ENCODE data around the gene WDR93. TPM values are rescaled to one million over a fixed set of nuclear protein-coding genes. Genes with fewer than 3 reads are reported as not detected.

The WDR93 gene
- total RNA-seq, 2 experiments from 2014 or later = not detected

GRCh38 chr15:89732451-89733172 is 42.0 kb downstream of the WDR93 start:
- H3K9me3 Mint-ChIP-seq = no peaks in the 10 kb centered on the region
- DNase-seq (no peak), ATAC-seq (no peak)
- TF ChIP-seq CTCF (IDR thresholded peaks at IDR 0.05) = no peak
- ChIA-PET POLR2A (no interaction called here), CTCF (interaction anchor here (2.4 to 2.8 kb wide), 3 partner anchors 8 to 142 kb away, joined by 6 to 14 read pairs (median 11); no protein-coding TSS in a partner anchor)
- no peaks in the 10 kb centered on the region for H3K36me3 Mint-ChIP-seq (ENCODE audit: low read depth)
- intact Hi-C loops (cut with micrococcal nuclease) = no loop called here
- peaks cover 5% of the 10 kb centered on the region for H3K27me3 Mint-ChIP-seq
- H3K27ac Mint-ChIP-seq = no peak overlapping the region
- H3K4me1 Mint-ChIP-seq (ENCODE audit: low read depth) = no peaks in the 10 kb centered on the region
- H3K4me3 Mint-ChIP-seq = no peak overlapping the region

GRCh38 chr15:89735773-89736172 is 45.2 kb downstream of the WDR93 start:
- ChIA-PET CTCF (no interaction called here), POLR2A (no interaction called here)
- ATAC-seq (no peak), DNase-seq (no peak)
- no peak overlapping the region for H3K4me3 Mint-ChIP-seq
- H3K27ac Mint-ChIP-seq = no peak overlapping the region
- H3K36me3 Mint-ChIP-seq (ENCODE audit: low read depth) = no peaks in the 10 kb centered on the region
- intact Hi-C loops (cut with micrococcal nuclease) = no loop called here
- peaks cover 5% of the 10 kb centered on the region for H3K27me3 Mint-ChIP-seq
- H3K9me3 Mint-ChIP-seq = no peaks in the 10 kb centered on the region
- TF ChIP-seq CTCF (IDR thresholded peaks at IDR 0.05) = no peak
- no peaks in the 10 kb centered on the region for H3K4me1 Mint-ChIP-seq (ENCODE audit: low read depth)

GRCh38 chr15:89740137-89740536 is 49.5 kb downstream of the WDR93 start:
- DNase-seq (peak; percentile 68), ATAC-seq (peak; percentile 95)
- TF ChIP-seq CTCF (IDR thresholded peaks at IDR 0.05) = peak; percentile 83
- no peaks in the 10 kb centered on the region for H3K9me3 Mint-ChIP-seq
- ChIA-PET POLR2A (interaction anchor here (0.9 kb wide), 1 partner anchor 150 kb away, joined by 3 read pairs; no protein-coding TSS in a partner anchor), CTCF (interaction anchor here (0.7 to 2.1 kb wide), 18 partner anchors 9 to 452 kb away, joined by 3 to 30 read pairs (median 6); partner anchors contain the start of gene MESP1)
- H3K36me3 Mint-ChIP-seq (ENCODE audit: low read depth) = no peaks in the 10 kb centered on the region
- no peak overlapping the region for H3K4me3 Mint-ChIP-seq
- H3K27ac Mint-ChIP-seq = no peak overlapping the region
- H3K27me3 Mint-ChIP-seq = no peaks in the 10 kb centered on the region
- intact Hi-C loops (cut with micrococcal nuclease) = loop anchor here (2.0 to 5.0 kb wide), 2 partner anchors 135 to 347 kb away; no protein-coding TSS in a partner anchor
- no peaks in the 10 kb centered on the region for H3K4me1 Mint-ChIP-seq (ENCODE audit: low read depth)

- POLR2A ChIA-PET = no interaction called here
- H3K27ac Mint-ChIP-seq = no peak overlapping the region
- H3K9me3 Mint-ChIP-seq = no peaks in the 10 kb centered on the region
- H3K36me3 Mint-ChIP-seq (ENCODE audit: low read depth) = no peaks in the 10 kb centered on the region
- DNase-seq (no peak), ATAC-seq (no peak)
- CTCF ChIA-PET = interaction anchor here (1.5 kb wide), 1 partner anchor 132 kb away, joined by 4 read pairs; no protein-coding TSS in a partner anchor
- H3K27me3 Mint-ChIP-seq = no peaks in the 10 kb centered on the region
- H3K4me1 Mint-ChIP-seq (ENCODE audit: low read depth) = no peaks in the 10 kb centered on the region
- no peak for TF ChIP-seq CTCF (IDR thresholded peaks at IDR 0.05)
- H3K4me3 Mint-ChIP-seq = no peak overlapping the region
- intact Hi-C loops (cut with micrococcal nuclease) = loop anchor here (5.0 kb wide), 1 partner anchor 344 kb away; no protein-coding TSS in a partner anchor
Measured at GRCh38 chr15:89743011-89743410, 52.4 kb downstream of the WDR93 start.

GRCh38 chr15:89743594-89743993 is 53.0 kb downstream of the WDR93 start:
- no peak for TF ChIP-seq CTCF (IDR thresholded peaks at IDR 0.05)
- POLR2A ChIA-PET = no interaction called here
- intact Hi-C loops (cut with micrococcal nuclease) = loop anchor here (5.0 kb wide), 1 partner anchor 344 kb away; no protein-coding TSS in a partner anchor
- H3K9me3 Mint-ChIP-seq = no peaks in the 10 kb centered on the region
- ATAC-seq (no peak), DNase-seq (peak; percentile 14)
- H3K36me3 Mint-ChIP-seq (ENCODE audit: low read depth) = no peaks in the 10 kb centered on the region
- no peaks in the 10 kb centered on the region for H3K4me1 Mint-ChIP-seq (ENCODE audit: low read depth)
- H3K27me3 Mint-ChIP-seq = no peaks in the 10 kb centered on the region
- CTCF ChIA-PET = interaction anchor here (2.1 kb wide), 1 partner anchor 132 kb away, joined by 5 read pairs; no protein-coding TSS in a partner anchor
- H3K27ac Mint-ChIP-seq = no peak overlapping the region
- no peak overlapping the region for H3K4me3 Mint-ChIP-seq

Measured in activated CD8-positive, alpha-beta T cell treated with anti-CD3 and anti-CD28 coated beads for 36 hours (primary cell).